ENCODE measurements around the gene F5. TPM values are rescaled to one million over a fixed set of nuclear protein-coding genes. Genes with fewer than 3 reads are reported as not detected.

F5 gene
- total and polyA plus RNA-seq, 2 of the 13 experiments (the other 11 are each of a cell fraction or from before 2014, with no cell fraction given): 38.3 to 64.0 TPM

- TF ChIP-seq AHDC1 (CRISPR knock-in tag; IDR thresholded peaks at IDR 0.05; ENCODE audit: borderline replicate concordance) (peak; percentile 64; the same call in 1 of the 2 replicates), ZNF775 (CRISPR knock-in tag; IDR thresholded peaks at IDR 0.05; ENCODE audit: borderline replicate concordance) (0 out of 2 replicates have a peak, but pooled peaks have one; percentile 58), HDAC1 (CRISPR knock-in tag; IDR thresholded peaks at IDR 0.05) (peak; percentile 23), PATZ1 (CRISPR knock-in tag; IDR thresholded peaks at IDR 0.05) (peak; percentile 100), ZFP41 (CRISPR knock-in tag; IDR thresholded peaks at IDR 0.05; ENCODE audit: borderline replicate concordance) (no peak), ZBTB20 (CRISPR knock-in tag; IDR thresholded peaks at IDR 0.05; ENCODE audit: borderline replicate concordance, low read depth) (peak; percentile 81; the same call in 1 of the 2 replicates), SETDB1 (CRISPR knock-in tag; IDR thresholded peaks at IDR 0.05; ENCODE audit: borderline replicate concordance) (no peak), ZBTB7A (CRISPR knock-in tag; IDR thresholded peaks at IDR 0.05) (peak; percentile 77; the same call in 1 of the 2 replicates), ZSCAN25 (CRISPR knock-in tag; IDR thresholded peaks at IDR 0.05) (0 out of 2 replicates have a peak, but pooled peaks have one; percentile 21), ELF3 (CRISPR knock-in tag; IDR thresholded peaks at IDR 0.05) (peak; percentile 89), POLR2AphosphoS2 (IDR thresholded peaks at IDR 0.05; ENCODE audit: low read depth, low read length) (no peak), ZNF850 (CRISPR knock-in tag; conservative IDR thresholded peaks at IDR 0.05) (0 out of 2 replicates have a peak, but pooled peaks have one; percentile 9), ARID3A (IDR thresholded peaks at IDR 0.05; ENCODE audit: low read depth, low read length) (0 out of 2 replicates have a peak, but pooled peaks have one; percentile 8), WIZ (CRISPR knock-in tag; IDR thresholded peaks at IDR 0.05) (no peak; the same call in 1 of the 2 replicates), CBX5 (CRISPR knock-in tag; IDR thresholded peaks at IDR 0.05; ENCODE audit: borderline replicate concordance) (peak; percentile 74; the same call in 1 of the 2 replicates), PHF8 (CRISPR knock-in tag; IDR thresholded peaks at IDR 0.05) (0 out of 2 replicates have a peak, but pooled peaks have one; percentile 41), NFKBIZ (CRISPR knock-in tag; IDR thresholded peaks at IDR 0.05) (no peak), ZNF317 (CRISPR knock-in tag; IDR thresholded peaks at IDR 0.05) (peak; percentile 78; the same call in 1 of the 2 replicates), ZNF589 (CRISPR knock-in tag; conservative IDR thresholded peaks at IDR 0.05) (0 out of 2 replicates have a peak, but pooled peaks have one; percentile 27), POGZ (CRISPR knock-in tag; IDR thresholded peaks at IDR 0.05) (no peak; the same call in 1 of the 2 replicates)
Observed at GRCh38 chr1:169484683-169485430, 101.4 kb downstream of the F5 start (continued).

Measured in HepG2 (cell line).